GM21447 (cell line): ENCODE results near the gene ALPK1.
"Not testable (repeated sequence)": the region's sequence is repeated elsewhere in the genome, so short reads cannot be mapped to it uniquely, and the experiment has no call there.

ENCODE experiments used
- ATAC-seq: cut with Tn5 transposase; IDR thresholded peaks from one replicate; pipeline ENCODE4 v1.9.1; 2021; ENCODE audit not compliant: unreplicated experiment

ALPK1 gene

GRCh38 chr4:112448306-112449132 is 151.3 kb downstream of the ALPK1 start:
- no peak for ATAC-seq

DNA sequence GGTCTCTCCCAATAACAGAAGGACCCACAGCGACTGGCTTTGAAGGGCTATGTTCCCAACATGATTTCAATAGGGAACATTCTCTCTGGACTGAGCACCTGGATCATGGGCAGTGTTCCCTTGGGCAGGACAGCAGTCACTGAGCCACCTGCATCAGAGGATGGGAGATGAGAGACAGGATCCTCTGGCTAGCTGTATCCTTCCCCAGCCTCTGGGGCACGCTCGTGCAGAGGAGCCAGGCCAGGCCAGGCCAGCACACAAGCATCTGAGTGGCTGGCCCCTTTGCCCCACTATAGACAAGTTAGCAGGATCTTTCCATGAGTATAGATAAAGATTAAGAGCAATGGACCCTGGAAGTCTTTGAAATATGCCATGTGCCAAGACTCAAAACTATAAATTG is 152.5 kb downstream of the ALPK1 start:
- no peak for ATAC-seq

DNA sequence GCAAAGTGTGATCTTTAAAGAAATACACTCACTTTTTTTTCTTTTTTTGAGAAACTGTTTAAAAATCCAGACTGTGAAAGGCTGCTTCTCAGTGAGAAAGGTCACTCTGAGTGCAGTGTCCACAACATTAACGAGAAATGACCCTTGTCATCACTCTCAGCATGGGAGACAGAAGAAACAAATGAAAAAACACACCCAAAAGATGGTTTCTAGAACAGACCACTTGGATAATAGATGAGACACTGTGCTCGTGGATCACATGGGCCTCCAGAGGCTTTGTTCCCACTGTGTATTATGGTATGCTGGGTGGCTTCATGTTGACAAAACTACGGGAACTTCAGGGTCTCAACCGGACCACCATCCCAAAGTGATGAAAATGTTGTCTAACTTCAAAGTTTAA is 153.9 kb downstream of the ALPK1 start:
- ATAC-seq, result no peak

GRCh38 chr4:112451831-112452230 is 154.7 kb downstream of the ALPK1 start:
- no peak for ATAC-seq

- no peak for ATAC-seq
These were observed 156.2 kb downstream of the ALPK1 start for GRCh38 chr4:112453321-112453720.

DNA sequence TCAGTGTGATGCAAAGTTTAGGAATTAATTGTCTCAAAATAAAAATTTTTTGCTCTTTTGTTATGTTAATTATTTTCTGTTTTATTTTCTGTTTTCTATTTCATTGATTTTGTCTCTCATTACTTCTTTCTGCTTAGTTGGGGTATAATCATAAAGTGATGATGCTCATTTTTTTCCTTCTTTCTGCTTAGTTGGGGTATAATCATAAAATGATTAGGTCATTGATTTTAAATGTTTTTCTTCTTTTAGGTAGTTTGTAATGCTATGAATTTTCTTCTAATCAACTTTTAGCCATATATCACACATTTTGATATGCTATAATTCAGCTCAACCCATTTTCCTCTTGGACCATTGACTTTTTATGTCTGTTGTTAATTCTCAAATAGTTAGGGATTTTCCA is 175.1 kb downstream of the ALPK1 start:
- ATAC-seq, result no peak

- no peak for ATAC-seq
These were observed 176.8 kb downstream of the ALPK1 start for GRCh38 chr4:112473985-112474384.

GRCh38 chr4:112485930-112486329 is 188.8 kb downstream of the ALPK1 start:
- no peak for ATAC-seq

DNA sequence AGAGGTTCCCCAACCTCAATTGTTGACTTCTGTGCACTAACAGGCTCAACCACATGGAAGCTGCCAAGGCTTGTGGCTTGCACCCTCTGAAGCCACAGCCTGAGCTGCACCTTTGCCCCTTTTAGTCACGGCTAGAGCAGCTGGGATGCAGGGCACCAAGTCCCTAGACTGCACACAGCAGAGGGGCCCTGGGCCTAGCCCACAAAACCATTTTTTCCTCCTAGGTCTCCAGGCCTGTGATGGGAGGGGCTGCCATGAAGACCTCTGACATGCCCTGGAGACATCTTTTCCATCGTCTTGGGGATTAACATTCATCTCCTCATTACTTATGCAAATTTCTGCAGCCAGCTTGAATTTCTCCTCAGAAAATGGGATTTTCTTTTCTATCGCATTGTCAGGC is 193.6 kb downstream of the ALPK1 start:
- ATAC-seq, result not testable (repeated sequence)
